Measurements from ENCODE around the gene OAT.

GRCh38 chr10:124375353-124375614 is 43.4 kb downstream of the OAT start:
- TF ChIP-seq POLR2A (IDR thresholded peaks at IDR 0.05) (no peak), EP300 (IDR thresholded peaks at IDR 0.05) (no peak), POLR2AphosphoS5 (IDR thresholded peaks at IDR 0.05) (no peak)
- TF ChIP-seq, protein P1, sequence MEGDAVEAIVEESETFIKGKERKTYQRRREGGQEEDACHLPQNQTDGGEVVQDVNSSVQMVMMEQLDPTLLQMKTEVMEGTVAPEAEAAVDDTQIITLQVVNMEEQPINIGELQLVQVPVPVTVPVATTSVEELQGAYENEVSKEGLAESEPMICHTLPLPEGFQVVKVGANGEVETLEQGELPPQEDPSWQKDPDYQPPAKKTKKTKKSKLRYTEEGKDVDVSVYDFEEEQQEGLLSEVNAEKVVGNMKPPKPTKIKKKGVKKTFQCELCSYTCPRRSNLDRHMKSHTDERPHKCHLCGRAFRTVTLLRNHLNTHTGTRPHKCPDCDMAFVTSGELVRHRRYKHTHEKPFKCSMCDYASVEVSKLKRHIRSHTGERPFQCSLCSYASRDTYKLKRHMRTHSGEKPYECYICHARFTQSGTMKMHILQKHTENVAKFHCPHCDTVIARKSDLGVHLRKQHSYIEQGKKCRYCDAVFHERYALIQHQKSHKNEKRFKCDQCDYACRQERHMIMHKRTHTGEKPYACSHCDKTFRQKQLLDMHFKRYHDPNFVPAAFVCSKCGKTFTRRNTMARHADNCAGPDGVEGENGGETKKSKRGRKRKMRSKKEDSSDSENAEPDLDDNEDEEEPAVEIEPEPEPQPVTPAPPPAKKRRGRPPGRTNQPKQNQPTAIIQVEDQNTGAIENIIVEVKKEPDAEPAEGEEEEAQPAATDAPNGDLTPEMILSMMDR (IDR thresholded peaks at IDR 0.05), result no peak
